ENCODE measurements around the gene TMEM35A.
"Not testable (repeated sequence)": the region's sequence is repeated elsewhere in the genome, so short reads cannot be mapped to it uniquely, and the experiment has no call there.

The TMEM35A gene

GRCh38 chrX:101078716-101079598 lies at the start of gene TMEM35A:
TSS of gene TMEM35A (plus strand) at chrX:101078879. CDS start at chrX:101079003, 124 bp downstream.
- no peak for DNase-seq (ENCODE audit: low spot score)

GRCh38 chrX:101029665-101030064 lies 49.0 kb upstream of the TMEM35A start:
- DNase-seq (ENCODE audit: low spot score) = no peak

GRCh38 chrX:101037231-101037630 lies 41.4 kb upstream of the TMEM35A start:
- no peak for DNase-seq (ENCODE audit: low spot score)

GRCh38 chrX:101040197-101040596 lies 38.5 kb upstream of the TMEM35A start:
- DNase-seq (ENCODE audit: low spot score) = no peak

GRCh38 chrX:101051153-101051548 lies 27.5 kb upstream of the TMEM35A start:
- no peak for DNase-seq (ENCODE audit: low spot score)

- DNase-seq (ENCODE audit: low spot score) = peak; percentile 68
These were observed 27.0 kb upstream of the TMEM35A start, which contains the start of gene TRMT2B for GRCh38 chrX:101051549-101052302. TSS of gene TRMT2B (minus strand) at chrX:101052111. CDS start at chrX:101042289, 9,822 bp downstream.

GRCh38 chrX:101056551-101056950 lies 22.1 kb upstream of the TMEM35A start:
- DNase-seq (ENCODE audit: low spot score) = not testable (repeated sequence)

- DNase-seq (ENCODE audit: low spot score) = no peak
These were observed 21.5 kb upstream of the TMEM35A start for GRCh38 chrX:101057093-101057714.

GRCh38 chrX:101062176-101062575 lies 16.5 kb upstream of the TMEM35A start:
- no peak for DNase-seq (ENCODE audit: low spot score)

- no peak for DNase-seq (ENCODE audit: low spot score)
These were observed 7.1 kb upstream of the TMEM35A start for GRCh38 chrX:101071582-101071981.

GRCh38 chrX:101079736-101080270 lies 1.1 kb downstream of the TMEM35A start:
- DNase-seq (ENCODE audit: low spot score) = no peak

- DNase-seq (ENCODE audit: low spot score) = no peak
These were observed 1.8 kb downstream of the TMEM35A start for GRCh38 chrX:101080326-101081124.

- no peak for DNase-seq (ENCODE audit: low spot score)
These were observed 2.6 kb downstream of the TMEM35A start for GRCh38 chrX:101081231-101081630.

- DNase-seq (ENCODE audit: low spot score) = no peak
These were observed 13.1 kb downstream of the TMEM35A start for GRCh38 chrX:101091817-101092216.

- DNase-seq (ENCODE audit: low spot score) = peak; percentile 85
These were observed 19.1 kb downstream of the TMEM35A start, which contains the start of gene CENPI for GRCh38 chrX:101097546-101098453. TSS of gene CENPI (plus strand) at chrX:101098204. CDS start at chrX:101101071, 2,867 bp downstream.

- no peak for DNase-seq (ENCODE audit: low spot score)
These were observed 29.6 kb downstream of the TMEM35A start for GRCh38 chrX:101108284-101108683.

- DNase-seq (ENCODE audit: low spot score) = no peak
These were observed 39.0 kb downstream of the TMEM35A start for GRCh38 chrX:101117701-101118100.

- no peak for DNase-seq (ENCODE audit: low spot score)
These were observed 57.6 kb downstream of the TMEM35A start for GRCh38 chrX:101136235-101136634.
